ENCODE data around the gene PPP1R15A. TPM values are rescaled to one million over a fixed set of nuclear protein-coding genes. Genes with fewer than 3 reads are reported as not detected.

Gene PPP1R15A
- total and polyA plus RNA-seq, 7 experiments from 2014 or later = 23.0 to 1,030 (median 66.8) TPM

DNA sequence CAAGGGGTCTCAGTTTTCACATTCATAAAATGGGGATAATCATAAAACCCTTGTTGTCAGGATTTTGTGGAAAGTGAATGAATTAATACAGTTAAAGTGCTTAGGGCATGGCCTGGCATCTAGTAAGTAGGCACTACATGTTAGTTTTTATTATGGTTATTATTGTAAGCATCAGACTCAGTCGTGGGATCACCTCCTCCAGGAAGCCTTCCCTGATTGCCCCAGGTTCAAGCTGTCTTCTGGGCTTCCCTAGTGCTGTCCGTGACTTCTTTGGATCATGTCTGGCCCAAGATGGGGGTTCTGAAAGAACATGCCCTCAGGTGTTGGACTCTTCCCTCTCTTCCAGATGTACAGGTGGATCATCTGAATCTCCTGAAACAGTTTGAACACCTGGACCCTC lies 38.6 kb downstream of the PPP1R15A start:
- no peaks in the 10 kb centered on the region for H3K9me3 Mint-ChIP-seq
- Histone ChIP-seq H3K27ac (ENCODE audit: low read depth, low read length) (no peak overlapping the region), H3K27me3 (ENCODE audit: control insufficient read depth in 2 of 2, insufficient read depth in 2 of 2, low read length in 2 of 2) (no peaks in the 10 kb centered on the region), H3K4me3 (ENCODE audit: low read length) (no peak overlapping the region), H3K36me3 (ENCODE audit: control insufficient read depth in 2 of 3, insufficient read depth in 3 of 3, low read length in 3 of 3) (peaks cover 5 to 85% (median 28%) of the 10 kb centered on the region in 3 experiments), H3K4me1 (ENCODE audit: control insufficient read depth in 2 of 2, insufficient read depth in 2 of 2, low read length in 2 of 2) (no peaks in the 10 kb centered on the region), H3K9me3 (ENCODE audit: control insufficient read depth in 2 of 3, low read length in 3 of 3) (no peaks in the 10 kb centered on the region)
- no peak overlapping the region for H3K27ac Mint-ChIP-seq
- intact Hi-C loops (cut with micrococcal nuclease) = no loop called here
- no peak for ATAC-seq
- POLR2A ChIA-PET = interaction anchor here (1.0 kb wide), 1 partner anchor 9 kb away, joined by 4 read pairs; no protein-coding TSS in a partner anchor
- H3K36me3 Mint-ChIP-seq = peaks cover 0 to 52% (median 31%) of the 10 kb centered on the region in 5 donors
- CTCF ChIA-PET = interaction anchor here (0.6 kb wide), 2 partner anchors 10 to 107 kb away, joined by 5 read pairs; no protein-coding TSS in a partner anchor
- no peak for DNase-seq
- peaks cover 0 to 7% (median 0%) of the 10 kb centered on the region in 7 donors for H3K4me1 Mint-ChIP-seq
- H3K4me3 Mint-ChIP-seq = no peak overlapping the region
- H3K27me3 Mint-ChIP-seq = no peaks in the 10 kb centered on the region

DNA sequence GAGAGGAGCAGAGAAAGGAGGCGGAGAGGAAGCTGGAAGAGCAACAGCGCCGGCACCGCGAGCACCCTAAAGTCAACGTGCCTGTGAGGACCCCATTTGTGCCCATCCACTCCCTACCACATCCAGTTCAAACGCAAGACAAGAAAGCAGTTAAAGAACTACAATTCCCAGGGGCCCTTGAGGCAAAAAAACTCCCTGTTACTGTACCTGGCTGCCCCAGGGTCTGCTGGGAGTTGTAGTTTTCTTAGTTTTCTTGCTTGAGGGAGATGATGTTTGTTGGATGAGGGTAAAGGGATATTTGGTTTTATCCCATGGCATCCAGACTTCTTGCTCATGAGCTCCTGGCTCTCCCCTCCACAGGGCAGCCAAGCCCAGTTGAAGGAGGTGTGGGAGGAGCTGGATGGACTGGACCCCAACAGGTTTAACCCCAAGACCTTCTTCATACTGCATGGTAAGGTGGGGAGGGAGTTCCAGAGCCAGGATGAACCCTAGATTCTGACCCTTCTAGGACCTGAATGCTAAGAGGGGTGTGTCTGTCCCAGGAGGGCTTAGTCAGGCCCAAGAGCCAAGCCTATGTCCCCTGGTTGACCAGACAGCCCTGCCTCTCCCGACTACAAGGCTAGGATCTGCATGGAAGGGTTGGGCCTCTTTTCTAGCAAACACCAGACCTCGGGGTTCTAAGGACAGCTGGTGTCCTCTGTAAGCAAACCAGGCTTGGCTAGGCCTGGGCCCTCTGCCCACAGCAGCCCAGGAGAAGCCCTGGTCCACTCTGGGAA lies 41.1 kb downstream of the PPP1R15A start:
- peak; percentile 78 for ATAC-seq
- CTCF ChIA-PET = interaction anchor here (0.6 kb wide), 1 partner anchor 500 kb away, joined by 3 read pairs; no protein-coding TSS in a partner anchor
- Histone ChIP-seq H3K9me3 (ENCODE audit: control insufficient read depth in 2 of 3, low read length in 3 of 3) (no peaks in the 10 kb centered on the region), H3K36me3 (ENCODE audit: control insufficient read depth in 2 of 3, insufficient read depth in 3 of 3, low read length in 3 of 3) (peaks cover 5 to 79% (median 28%) of the 10 kb centered on the region in 3 experiments), H3K4me1 (ENCODE audit: control insufficient read depth in 2 of 2, insufficient read depth in 2 of 2, low read length in 2 of 2) (no peaks in the 10 kb centered on the region), H3K4me3 (ENCODE audit: low read length) (no peak overlapping the region), H3K27ac (ENCODE audit: low read depth, low read length) (no peak overlapping the region), H3K27me3 (ENCODE audit: control insufficient read depth in 2 of 2, insufficient read depth in 2 of 2, low read length in 2 of 2) (no peaks in the 10 kb centered on the region)
- H3K36me3 Mint-ChIP-seq = peaks cover 0 to 50% (median 27%) of the 10 kb centered on the region in 5 donors
- POLR2A ChIA-PET = interaction anchor here (0.6 to 1.2 kb wide), 3 partner anchors 39 to 59 kb away, joined by 3 to 6 read pairs (median 4); no protein-coding TSS in a partner anchor
- H3K4me1 Mint-ChIP-seq = peaks cover 0 to 6% (median 0%) of the 10 kb centered on the region in 7 donors
- intact Hi-C loops (cut with micrococcal nuclease) = no loop called here
- DNase-seq = peak in 4 of 9 donors; percentile 29 to 58 (median 36)
- H3K27me3 Mint-ChIP-seq = no peaks in the 10 kb centered on the region
- H3K9me3 Mint-ChIP-seq = no peaks in the 10 kb centered on the region
- H3K4me3 Mint-ChIP-seq = no peak overlapping the region
- peak overlapping the region in 1 of 9 donors; percentile 52 for H3K27ac Mint-ChIP-seq

DNA sequence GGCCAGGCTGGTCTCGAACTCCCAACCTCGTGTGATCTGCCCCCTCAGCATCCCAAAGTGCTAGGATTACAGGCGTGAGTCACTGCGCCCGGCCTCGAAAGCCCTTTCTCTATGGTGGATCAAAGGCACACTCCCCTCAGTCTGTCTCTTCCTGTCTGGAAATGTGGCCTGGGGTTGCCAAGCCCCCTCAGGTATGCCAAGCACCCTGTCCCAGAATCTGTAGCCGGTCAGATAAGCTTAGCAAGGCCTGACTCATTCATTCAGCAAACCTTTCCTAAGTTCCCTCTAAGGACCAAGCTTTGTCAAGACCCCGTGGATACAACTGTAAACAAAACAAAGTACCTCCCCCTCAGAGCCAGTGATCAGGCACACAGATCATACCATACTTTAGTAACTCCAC lies 42.0 kb downstream of the PPP1R15A start:
- ATAC-seq (no peak), DNase-seq (no peak)
- H3K36me3 Mint-ChIP-seq = peaks cover 0 to 50% (median 27%) of the 10 kb centered on the region in 5 donors
- H3K36me3 ChIP-seq (ENCODE audit: control insufficient read depth in 2 of 3, insufficient read depth in 3 of 3, low read length in 3 of 3) = peaks cover 5 to 81% (median 31%) of the 10 kb centered on the region in 3 experiments
- POLR2A ChIA-PET = interaction anchor here (0.6 to 1.2 kb wide), 2 partner anchors 40 to 58 kb away, joined by 4 to 6 read pairs; no protein-coding TSS in a partner anchor
- H3K9me3 ChIP-seq (ENCODE audit: control insufficient read depth in 2 of 3, low read length in 3 of 3) = no peaks in the 10 kb centered on the region
- intact Hi-C loops (cut with micrococcal nuclease) = no loop called here
- no peaks in the 10 kb centered on the region for H3K9me3 Mint-ChIP-seq
- H3K27me3 ChIP-seq (ENCODE audit: control insufficient read depth in 2 of 2, insufficient read depth in 2 of 2, low read length in 2 of 2) = no peaks in the 10 kb centered on the region
- peak overlapping the region in 3 of 9 donors; percentile 19 to 59 (median 45) for H3K27ac Mint-ChIP-seq
- H3K4me1 ChIP-seq (ENCODE audit: control insufficient read depth in 2 of 2, insufficient read depth in 2 of 2, low read length in 2 of 2) = no peaks in the 10 kb centered on the region
- H3K4me3 Mint-ChIP-seq = no peak overlapping the region
- H3K4me1 Mint-ChIP-seq = peaks cover 0 to 6% (median 0%) of the 10 kb centered on the region in 7 donors
- CTCF ChIA-PET = no interaction called here
- H3K27me3 Mint-ChIP-seq = no peaks in the 10 kb centered on the region
- H3K27ac ChIP-seq (ENCODE audit: low read depth, low read length) = no peak overlapping the region
- no peak overlapping the region for H3K4me3 ChIP-seq (ENCODE audit: low read length)

DNA sequence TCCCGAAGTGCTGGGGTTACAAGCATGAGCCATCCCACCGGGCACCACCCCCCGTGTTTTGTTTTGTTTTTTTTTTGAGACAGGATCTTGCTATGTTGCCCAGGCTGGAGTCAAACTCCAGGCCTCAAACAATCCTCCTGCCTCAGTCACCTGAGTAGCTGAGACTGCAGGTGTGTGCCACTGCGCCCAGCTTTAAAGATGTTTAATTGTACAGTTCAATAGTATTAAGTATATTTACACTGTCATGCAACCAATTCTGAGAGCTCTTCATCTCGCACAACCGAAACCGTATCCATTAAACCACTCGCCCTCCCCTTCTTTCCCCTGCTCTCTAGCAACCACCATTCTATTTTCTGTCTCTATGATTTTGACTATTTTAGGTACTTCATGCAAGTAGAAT lies 43.5 kb downstream of the PPP1R15A start:
- ChIA-PET POLR2A (no interaction called here), CTCF (interaction anchor here (1.0 kb wide), 1 partner anchor 76 kb away, joined by 3 read pairs; no protein-coding TSS in a partner anchor)
- DNase-seq (no peak), ATAC-seq (no peak)
- H3K4me1 ChIP-seq (ENCODE audit: control insufficient read depth in 2 of 2, insufficient read depth in 2 of 2, low read length in 2 of 2) = no peaks in the 10 kb centered on the region
- no peaks in the 10 kb centered on the region for H3K9me3 Mint-ChIP-seq
- H3K27ac ChIP-seq (ENCODE audit: low read depth, low read length) = no peak overlapping the region
- H3K27me3 Mint-ChIP-seq = no peaks in the 10 kb centered on the region
- H3K36me3 ChIP-seq (ENCODE audit: control insufficient read depth in 2 of 3, insufficient read depth in 3 of 3, low read length in 3 of 3) = peaks cover 3 to 70% (median 29%) of the 10 kb centered on the region in 3 experiments
- no peaks in the 10 kb centered on the region for H3K27me3 ChIP-seq (ENCODE audit: control insufficient read depth in 2 of 2, insufficient read depth in 2 of 2, low read length in 2 of 2)
- H3K27ac Mint-ChIP-seq = peak overlapping the region in 4 of 9 donors; percentile 0 to 45 (median 27)
- no peaks in the 10 kb centered on the region for H3K9me3 ChIP-seq (ENCODE audit: control insufficient read depth in 2 of 3, low read length in 3 of 3)
- H3K4me3 ChIP-seq (ENCODE audit: low read length) = no peak overlapping the region
- H3K36me3 Mint-ChIP-seq = peaks cover 0 to 45% (median 27%) of the 10 kb centered on the region in 5 donors
- H3K4me3 Mint-ChIP-seq = no peak overlapping the region
- H3K4me1 Mint-ChIP-seq = peaks cover 0 to 6% (median 0%) of the 10 kb centered on the region in 7 donors
- intact Hi-C loops (cut with micrococcal nuclease) = no loop called here

DNA sequence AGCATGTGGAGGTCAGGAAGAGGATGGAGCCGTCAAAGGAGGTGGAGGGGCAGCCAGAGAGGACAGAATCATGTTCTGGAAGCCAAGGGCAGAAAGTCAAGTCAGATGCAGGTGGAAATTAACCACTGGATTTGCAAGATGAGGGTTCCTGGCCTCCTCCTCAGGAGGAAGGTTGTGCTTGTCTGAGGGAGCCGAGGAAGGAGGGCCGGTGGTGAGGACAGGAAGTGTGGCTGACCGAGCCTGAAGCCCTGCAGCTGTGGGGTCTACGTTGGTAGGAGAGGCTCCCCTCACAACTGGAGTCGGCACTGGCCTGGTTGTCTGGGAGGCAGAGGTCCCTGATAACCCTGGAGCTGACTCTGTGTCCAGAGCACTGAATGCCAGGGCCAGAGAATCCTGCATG lies 45.9 kb downstream of the PPP1R15A start:
- no peaks in the 10 kb centered on the region for H3K9me3 Mint-ChIP-seq
- Histone ChIP-seq H3K4me3 (ENCODE audit: low read length) (no peak overlapping the region), H3K4me1 (ENCODE audit: control insufficient read depth in 2 of 2, insufficient read depth in 2 of 2, low read length in 2 of 2) (no peaks in the 10 kb centered on the region), H3K36me3 (ENCODE audit: control insufficient read depth in 2 of 3, insufficient read depth in 3 of 3, low read length in 3 of 3) (peaks cover 0 to 70% (median 14%) of the 10 kb centered on the region in 3 experiments), H3K27ac (ENCODE audit: low read depth, low read length) (no peak overlapping the region), H3K27me3 (ENCODE audit: control insufficient read depth in 2 of 2, insufficient read depth in 2 of 2, low read length in 2 of 2) (no peaks in the 10 kb centered on the region), H3K9me3 (ENCODE audit: control insufficient read depth in 2 of 3, low read length in 3 of 3) (no peaks in the 10 kb centered on the region)
- no peaks in the 10 kb centered on the region for H3K27me3 Mint-ChIP-seq
- ATAC-seq (no peak), DNase-seq (no peak)
- H3K36me3 Mint-ChIP-seq = peaks cover 0 to 38% (median 19%) of the 10 kb centered on the region in 5 donors
- intact Hi-C loops (cut with micrococcal nuclease) = no loop called here
- H3K4me3 Mint-ChIP-seq = no peak overlapping the region
- ChIA-PET CTCF (no interaction called here), POLR2A (no interaction called here)
- no peak overlapping the region for H3K27ac Mint-ChIP-seq
- peaks cover 0 to 4% (median 0%) of the 10 kb centered on the region in 7 donors for H3K4me1 Mint-ChIP-seq

DNA sequence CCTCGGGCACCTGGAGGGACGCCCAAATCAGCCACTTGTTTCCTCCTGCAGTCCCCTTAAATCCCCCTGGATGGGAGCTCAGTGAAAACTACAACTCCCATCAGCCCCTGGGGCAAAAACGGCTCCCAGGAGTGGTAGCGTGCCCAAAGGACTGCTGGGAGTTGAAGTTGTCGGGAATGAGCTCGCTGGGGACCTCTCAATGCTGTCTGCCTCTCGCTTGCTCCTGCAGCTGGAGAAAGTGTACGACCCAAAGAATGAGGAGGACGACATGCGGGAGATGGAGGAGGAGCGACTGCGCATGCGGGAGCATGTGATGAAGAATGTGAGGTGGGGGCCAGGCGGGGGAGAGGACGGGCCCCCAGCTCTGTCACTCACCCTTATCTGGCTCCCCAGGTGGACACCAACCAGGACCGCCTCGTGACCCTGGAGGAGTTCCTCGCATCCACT lies 46.6 kb downstream of the PPP1R15A start:
- Histone ChIP-seq H3K9me3 (ENCODE audit: control insufficient read depth in 2 of 3, low read length in 3 of 3) (no peaks in the 10 kb centered on the region), H3K27me3 (ENCODE audit: control insufficient read depth in 2 of 2, insufficient read depth in 2 of 2, low read length in 2 of 2) (no peaks in the 10 kb centered on the region), H3K36me3 (ENCODE audit: control insufficient read depth in 2 of 3, insufficient read depth in 3 of 3, low read length in 3 of 3) (peaks cover 0 to 65% (median 8%) of the 10 kb centered on the region in 3 experiments), H3K27ac (ENCODE audit: low read depth, low read length) (no peak overlapping the region), H3K4me1 (ENCODE audit: control insufficient read depth in 2 of 2, insufficient read depth in 2 of 2, low read length in 2 of 2) (no peaks in the 10 kb centered on the region), H3K4me3 (ENCODE audit: low read length) (no peak overlapping the region)
- CTCF ChIA-PET = interaction anchor here (0.7 kb wide), 1 partner anchor 697 kb away, joined by 3 read pairs; no protein-coding TSS in a partner anchor
- peak; percentile 57 for ATAC-seq
- POLR2A ChIA-PET = no interaction called here
- H3K27ac Mint-ChIP-seq = peak overlapping the region in 1 of 9 donors; percentile 38
- no peak for DNase-seq
- intact Hi-C loops (cut with micrococcal nuclease) = no loop called here
- H3K27me3 Mint-ChIP-seq = no peaks in the 10 kb centered on the region
- H3K9me3 Mint-ChIP-seq = no peaks in the 10 kb centered on the region
- H3K4me1 Mint-ChIP-seq = peaks cover 0 to 4% (median 0%) of the 10 kb centered on the region in 7 donors
- H3K4me3 Mint-ChIP-seq = no peak overlapping the region
- H3K36me3 Mint-ChIP-seq = peaks cover 0 to 37% (median 16%) of the 10 kb centered on the region in 5 donors

Data from naive thymus-derived CD4-positive, alpha-beta T cell (primary cell).